ENCODE data around the gene SYT5.

SYT5 gene

DNA sequence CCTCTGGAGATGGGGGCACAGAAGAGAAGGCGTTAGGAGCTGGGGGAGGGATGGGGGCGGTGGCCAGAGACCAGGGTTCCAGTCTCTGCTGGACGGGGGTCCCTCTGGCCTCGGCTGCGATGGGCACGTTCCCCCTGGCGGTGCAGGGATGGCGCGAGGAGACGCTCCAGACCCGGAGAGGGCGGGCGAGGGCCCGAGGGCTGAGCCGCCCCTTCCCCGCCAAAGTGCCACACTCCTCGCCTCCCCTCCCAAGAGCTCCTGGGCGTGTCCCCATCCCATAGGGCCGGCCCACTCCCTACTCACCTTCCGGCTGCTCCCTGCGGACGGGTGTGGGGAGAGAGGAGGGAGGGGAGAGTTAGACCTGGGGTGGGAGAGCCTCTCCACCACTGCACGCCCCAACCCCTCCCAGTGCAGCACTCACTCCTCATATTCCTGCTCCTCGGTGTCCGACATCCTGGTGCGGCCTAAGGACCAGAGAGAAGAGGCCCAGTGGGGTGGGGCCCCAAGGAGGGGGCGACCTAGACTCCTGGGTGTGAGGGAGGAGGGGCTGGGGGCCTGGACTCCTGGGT, 33.3 kb downstream of the SYT5 start:
- DNase-seq (ENCODE audit: low spot score), result no peak

DNA sequence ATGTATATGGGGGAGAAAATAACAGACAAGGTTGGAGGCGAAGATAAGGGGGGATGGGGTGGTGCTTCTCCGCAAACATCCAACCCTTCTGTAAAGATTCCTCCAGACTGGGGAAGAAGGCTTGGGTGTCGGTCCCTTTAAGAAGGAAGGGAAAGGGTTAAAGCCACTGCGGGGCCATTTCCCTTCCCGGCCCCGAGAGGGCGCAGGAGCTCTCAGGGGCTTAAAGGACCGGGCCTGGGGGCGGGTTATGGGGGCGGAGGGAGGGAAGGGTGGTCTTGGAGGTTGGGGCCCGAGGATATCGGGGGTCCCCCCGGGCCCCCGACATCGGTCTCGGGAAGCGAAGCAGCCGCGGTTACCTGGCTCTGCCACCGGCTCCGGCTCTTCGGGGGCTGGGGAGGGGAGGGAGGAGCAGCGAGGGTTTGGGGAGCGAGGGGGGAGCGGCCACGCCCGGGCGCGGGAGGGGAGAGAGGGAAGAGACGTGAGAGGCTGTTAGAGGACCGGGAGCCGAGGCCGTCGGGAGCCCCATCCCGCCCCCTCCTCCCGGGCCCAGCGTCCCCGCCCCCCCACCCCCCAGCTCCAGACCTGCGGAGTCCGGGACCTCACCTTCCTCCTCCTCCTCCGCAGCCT, 33.9 kb downstream of the SYT5 start:
- peak; percentile 70 for DNase-seq (ENCODE audit: low spot score)

GRCh38 chr19:55145232-55145631, 34.9 kb downstream of the SYT5 start:
- DNase-seq (ENCODE audit: low spot score), result no peak

DNA sequence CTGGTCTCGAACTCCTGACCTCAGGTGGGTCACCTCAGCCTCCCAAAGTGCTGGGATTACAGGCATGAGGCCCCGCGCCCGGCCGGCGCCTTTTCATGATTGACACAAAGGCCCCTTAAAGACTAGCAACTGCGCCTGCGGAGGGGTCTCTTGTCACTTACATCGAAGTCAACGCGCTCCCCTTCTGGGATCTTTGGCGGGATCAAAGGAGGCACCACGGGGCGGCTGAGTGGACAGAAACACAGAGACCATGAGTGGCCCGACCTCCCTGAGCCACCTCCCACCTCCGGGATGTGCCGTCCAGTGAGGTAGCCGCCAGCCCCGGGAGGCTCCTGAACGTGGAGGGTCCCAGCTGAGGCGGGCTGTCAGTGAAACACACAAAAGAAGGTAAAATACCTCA, 38.4 kb downstream of the SYT5 start:
- DNase-seq (ENCODE audit: low spot score), result no peak

DNA sequence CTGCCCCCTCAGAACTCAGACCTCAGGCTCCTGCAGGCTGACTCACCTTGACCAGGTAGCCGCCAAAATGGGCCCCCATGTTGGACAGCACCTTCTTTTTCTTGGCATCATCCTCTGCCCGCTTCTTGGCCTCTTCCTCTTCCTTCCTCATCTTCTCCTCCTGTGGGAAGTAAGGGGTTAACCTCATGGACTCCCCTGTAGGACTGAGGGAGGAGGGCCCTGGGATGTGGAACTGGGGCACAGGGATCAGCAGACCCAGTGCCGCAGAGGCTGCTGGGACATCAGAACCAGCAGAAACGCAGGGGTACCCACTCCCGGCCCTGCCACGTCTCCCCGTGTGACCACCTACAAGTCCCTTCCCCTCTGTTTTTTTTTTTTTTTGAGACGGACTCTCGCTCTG, 42.2 kb downstream of the SYT5 start:
- no peak for DNase-seq (ENCODE audit: low spot score)

DNA sequence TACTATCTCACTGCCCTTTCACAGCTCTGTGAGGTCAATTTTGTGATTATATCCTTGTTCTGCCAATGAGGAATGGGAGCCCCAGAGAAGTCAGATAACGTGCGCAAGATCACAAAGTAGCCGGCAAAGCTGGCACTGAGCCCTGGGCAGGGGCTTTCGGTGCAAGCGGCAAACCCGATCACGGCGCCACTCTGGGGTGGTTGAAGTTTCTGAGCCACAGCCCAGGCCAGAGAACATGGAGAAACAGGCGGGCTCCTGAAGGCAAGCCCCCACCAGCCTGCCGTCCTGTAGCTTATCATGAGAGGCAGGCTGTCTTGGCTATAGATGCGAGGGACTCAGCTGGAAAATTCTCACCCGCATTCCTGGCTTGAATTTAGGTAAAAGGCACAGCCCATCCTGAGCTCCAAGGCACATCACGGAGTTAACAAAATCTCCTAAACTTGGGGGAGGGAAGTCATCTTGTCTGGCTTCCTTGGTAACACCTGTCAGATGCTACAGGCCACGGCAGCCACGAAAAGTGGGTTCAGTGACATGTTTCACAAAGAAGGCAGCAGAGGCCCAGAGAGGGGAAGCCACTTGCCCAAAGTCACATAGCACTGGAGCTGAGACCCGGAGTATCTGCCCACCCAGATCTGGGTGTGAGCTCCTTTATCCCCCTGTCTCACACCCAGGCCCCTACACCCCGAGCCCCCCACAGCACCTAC, 43.5 kb downstream of the SYT5 start:
- DNase-seq (ENCODE audit: low spot score), result no peak

- no peak for DNase-seq (ENCODE audit: low spot score)
Measured at GRCh38 chr19:55134736-55135135, 45.4 kb downstream of the SYT5 start.

GRCh38 chr19:55133639-55134444, 46.2 kb downstream of the SYT5 start:
- DNase-seq (ENCODE audit: low spot score), result no peak

- DNase-seq (ENCODE audit: low spot score), result no peak
Measured at GRCh38 chr19:55132453-55133129, 47.5 kb downstream of the SYT5 start.

DNA sequence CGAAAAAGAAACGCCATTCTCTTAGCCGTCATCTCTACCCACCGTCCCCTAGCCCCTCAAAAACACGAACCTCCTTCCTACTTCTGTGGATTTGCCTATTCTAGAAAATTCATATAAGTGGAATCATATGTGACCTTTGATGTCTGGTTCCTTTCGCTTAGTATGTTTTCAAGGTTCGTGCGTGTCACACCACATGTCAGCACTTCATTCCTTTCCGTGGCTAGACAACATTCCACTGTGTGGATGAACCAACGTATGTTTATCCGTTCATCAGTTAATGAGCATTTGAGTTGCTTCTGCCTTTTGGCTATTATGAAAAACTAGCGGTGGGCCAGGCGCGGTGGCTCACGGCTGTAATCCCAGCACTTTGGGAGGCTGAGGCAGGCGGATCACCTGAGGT, 48.7 kb downstream of the SYT5 start:
- no peak for DNase-seq (ENCODE audit: low spot score)

Data from AG08396 (cell line).